T-cell (primary cell): ENCODE data around the gene MACROH2A2. TPM values are rescaled to one million over a fixed set of nuclear protein-coding genes. Genes with fewer than 3 reads are reported as not detected.
A peak's percentile ranks its signal among the peaks of the same experiment; 100 is the strongest.

Experiments
- ATAC-seq, 4 experiments: fragments of 200-7000 bp in 3 of 4; fragments of 150-1000 bp in 1 of 4; cut with Tn5 transposase; replicated peaks in 1 of 4; 1 replicate in 3 of 4; 2 replicates in 1 of 4; pipeline ENCODE4 v1.10.0; 2021; ENCODE audit warnings: moderate library complexity in 3 of 4, mild to moderate bottlenecking in 2 of 4, moderate number of reproducible peaks in 1 of 4
- CTCF ChIA-PET, 2 donors: fragments of 300-600 bp; sonication (Branson Sonifier 250); formaldehyde crosslinking; loops; one replicate each; lab custom pipeline; 2022; ENCODE audit warnings: antibody characterized with exemption in 2 of 2; lab: Charles Lee
- POLR2A ChIA-PET, 2 donors: fragments of 300-600 bp; sonication (Branson Sonifier 250); formaldehyde crosslinking; loops; one replicate each; lab custom pipeline; 2022; ENCODE audit warnings: antibody characterized with exemption in 2 of 2; lab: Charles Lee
- DNase-seq, 35 experiments: peaks; one replicate each; pipeline versions ENCODE4 v3.0.0 to v3.0.0-alpha.2; 2013 to 2023
- H3K27ac ChIP-seq: one replicate; pipeline ENCODE4 v1.5.1; 2013; ENCODE audit warnings: low read length
- H3K27me3 ChIP-seq, 2 experiments: replicated peaks in 1 of 2; 1 replicate in 1 of 2; 2 replicates in 1 of 2; pipeline versions ENCODE4 v1.6.1 to v1.7.0; 2013; ENCODE audit warnings: low read length in 1 of 2, mixed read lengths in 1 of 2; ENCODE audit not compliant: control insufficient read depth in 2 of 2, insufficient read depth in 2 of 2; ENCODE audit errors: extremely low read depth in 1 of 2
- H3K36me3 ChIP-seq, 2 donors: 1 replicate in 1 of 2; 2 replicates in 1 of 2; pipeline versions ENCODE4 v1.6.1 to v1.7.0; 2013; ENCODE audit warnings: low read length in 1 of 2; ENCODE audit not compliant: control insufficient read depth in 2 of 2, insufficient read depth in 1 of 2; ENCODE audit errors: extremely low read depth in 1 of 2
- H3K4me1 ChIP-seq, 2 experiments: 1 replicate in 1 of 2; 2 replicates in 1 of 2; pipeline versions ENCODE4 v1.6.1 to v1.7.0; 2013; ENCODE audit warnings: low read length in 2 of 2, mixed read lengths in 1 of 2; ENCODE audit not compliant: insufficient read depth in 2 of 2, control insufficient read depth in 1 of 2; ENCODE audit errors: extremely low read depth in 1 of 2
- H3K4me3 ChIP-seq, 2 donors: 1 replicate in 1 of 2; 2 replicates in 1 of 2; pipeline versions ENCODE4 v1.5.1 to v1.7.0; 2013; ENCODE audit warnings: mild to moderate bottlenecking in 2 of 2, low read length in 1 of 2, moderate library complexity in 1 of 2; ENCODE audit not compliant: control insufficient read depth in 1 of 2; ENCODE audit errors: extremely low read depth in 1 of 2
- H3K9me3 ChIP-seq: 2 replicates; pipeline ENCODE4 v1.7.0; 2013
- H3K27ac Mint-ChIP-seq, 2 donors: one replicate each; pipeline ENCODE4 v1.8.0; 2020 to 2021; ENCODE audit warnings: mild to moderate bottlenecking in 2 of 2, mixed read lengths in 2 of 2
- H3K27me3 Mint-ChIP-seq, 2 donors: one replicate each; pipeline ENCODE4 v1.8.0; 2021 to 2022; ENCODE audit warnings: mixed read lengths in 2 of 2
- H3K36me3 Mint-ChIP-seq: one replicate; pipeline ENCODE4 v1.8.0; 2021; ENCODE audit warnings: mixed read lengths
- H3K4me1 Mint-ChIP-seq, 3 donors: one replicate each; pipeline ENCODE4 v1.8.0; 2020 to 2022; ENCODE audit warnings: mixed read lengths in 3 of 3, mild to moderate bottlenecking in 1 of 3
- H3K4me3 Mint-ChIP-seq, 3 donors: one replicate each; pipeline ENCODE4 v1.8.0; 2020 to 2022; ENCODE audit warnings: mild to moderate bottlenecking in 3 of 3, mixed read lengths in 3 of 3, moderate library complexity in 3 of 3
- H3K9me3 Mint-ChIP-seq, 3 donors: one replicate each; pipeline ENCODE4 v1.8.0; 2020 to 2022; ENCODE audit warnings: mixed read lengths in 3 of 3
- WGBS: methylation state at CpG from one replicate; pipeline ENCODE4 v1.1.5; 2013; ENCODE audit warnings: missing lambda C conversion rate; ENCODE audit not compliant: insufficient coverage; 5-methylcytosine and 5-hydroxymethylcytosine counted together
- total RNA-seq, 35 experiments: library from RNA in 6 of 35; stranded (reverse) in 6 of 35; fragments of 120-200 nt in 1 of 35; gene quantifications; one replicate each; pipeline versions ENCODE4 v1.2.1 to v1.2.4 and lab custom pipeline; 2013 to 2026

Gene MACROH2A2
- total RNA-seq, 5 donors from 2014 or later (not counting 1 experiment from before 2014, with no cell fraction given): 3.1 to 4.7 (median 3.8) TPM

DNA sequence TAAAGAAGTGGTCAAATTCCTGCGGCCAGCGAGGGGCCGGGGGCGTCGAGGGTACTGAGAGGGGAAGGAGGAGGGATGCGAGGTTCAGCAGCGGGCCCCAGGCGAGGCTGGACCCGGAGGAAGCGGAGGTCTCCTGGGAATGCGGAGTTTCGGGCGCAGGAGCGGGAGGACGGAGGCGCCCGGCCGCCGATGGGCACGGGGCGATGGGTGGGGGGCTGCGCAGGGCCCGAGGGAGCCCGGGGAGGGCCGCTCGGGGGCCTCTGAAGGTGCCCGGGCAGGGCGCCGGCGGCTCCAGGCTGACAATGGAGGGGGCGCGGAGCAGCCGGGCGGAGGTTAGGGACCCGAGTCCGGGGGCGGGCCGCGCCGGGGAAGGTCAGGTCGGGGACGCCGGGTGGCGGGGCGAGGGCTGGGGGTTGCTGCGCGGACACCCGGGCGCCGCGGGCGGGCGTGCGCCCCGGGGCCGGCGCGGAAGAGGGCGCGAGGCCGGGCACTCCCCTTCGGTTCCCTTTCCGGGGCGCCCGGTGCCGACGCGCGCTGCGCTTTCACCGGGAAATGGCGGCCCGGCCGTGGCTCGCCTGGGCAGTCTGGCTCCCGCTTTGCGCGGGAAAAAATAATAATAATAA, 683 bp downstream of the MACROH2A2 start:
- ChIA-PET POLR2A (no interaction called here), CTCF (no interaction called here)
- Histone ChIP-seq H3K4me3 (peak overlapping the region; percentile 25 to 27), H3K4me1 (peaks cover 0 to 16% of the 10 kb centered on the region in 2 experiments), H3K9me3 (no peaks in the 10 kb centered on the region), H3K36me3 (no peaks in the 10 kb centered on the region), H3K27ac (no peak overlapping the region), H3K27me3 (peaks cover 8 to 21% of the 10 kb centered on the region in 2 experiments)
- ATAC-seq (peak in 1 of 4 experiments; percentile 27), DNase-seq (no peak)
- Mint-ChIP-seq H3K4me3 (peak overlapping the region; percentile 67 to 80 (median 70)), H3K27me3 (peaks cover 46 to 54% of the 10 kb centered on the region in 2 donors), H3K27ac (no peak overlapping the region), H3K9me3 (no peaks in the 10 kb centered on the region), H3K36me3 (no peaks in the 10 kb centered on the region), H3K4me1 (peaks cover 9 to 19% (median 9%) of the 10 kb centered on the region in 3 donors)
- WGBS: 1% methylated on average over 77 of the region's 78 CpGs

- Histone ChIP-seq H3K27me3 (peaks cover 6 to 21% of the 10 kb centered on the region in 2 experiments), H3K4me1 (peaks cover 0 to 16% of the 10 kb centered on the region in 2 experiments), H3K4me3 (peak overlapping the region in 1 of 2 donors; percentile 25), H3K27ac (no peak overlapping the region), H3K9me3 (no peaks in the 10 kb centered on the region), H3K36me3 (no peaks in the 10 kb centered on the region)
- H3K27me3 Mint-ChIP-seq: peaks cover 46 to 54% of the 10 kb centered on the region in 2 donors
- no peaks in the 10 kb centered on the region for H3K9me3 Mint-ChIP-seq
- ChIA-PET CTCF (no interaction called here), POLR2A (no interaction called here)
- WGBS: 17% methylated on average over 33 of the region's 33 CpGs
- H3K27ac Mint-ChIP-seq: no peak overlapping the region
- H3K4me3 Mint-ChIP-seq: peak overlapping the region in 1 of 3 donors; percentile 49
- no peak for ATAC-seq
- no peak for DNase-seq
- H3K4me1 Mint-ChIP-seq: peaks cover 9 to 19% (median 9%) of the 10 kb centered on the region in 3 donors
- no peaks in the 10 kb centered on the region for H3K36me3 Mint-ChIP-seq
Measured at GRCh38 chr10:70053841-70054288, 1.2 kb downstream of the MACROH2A2 start.

DNA sequence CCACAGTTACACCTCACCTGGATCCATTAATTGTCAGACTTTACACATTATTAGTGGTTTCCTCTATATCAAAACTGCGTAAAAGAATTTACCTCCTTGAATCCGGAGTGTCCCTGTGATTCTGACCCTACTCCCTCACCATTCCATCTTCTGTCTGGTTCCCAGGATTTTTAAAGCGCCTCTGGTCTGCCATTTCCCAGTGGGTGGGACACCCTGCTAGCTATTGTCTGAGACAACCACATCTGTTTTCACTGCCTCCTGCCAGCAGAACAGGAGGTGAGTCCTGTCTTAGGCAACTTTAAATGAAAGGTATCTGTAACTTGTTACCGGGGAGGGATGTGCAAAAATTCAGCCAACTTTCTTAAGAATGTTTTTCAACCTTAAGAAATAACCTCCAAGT, 2.3 kb downstream of the MACROH2A2 start:
- DNase-seq (no peak), ATAC-seq (no peak)
- peaks cover 9 to 19% (median 9%) of the 10 kb centered on the region in 3 donors for H3K4me1 Mint-ChIP-seq
- Histone ChIP-seq H3K4me1 (peaks cover 0 to 16% of the 10 kb centered on the region in 2 experiments), H3K4me3 (no peak overlapping the region), H3K9me3 (no peaks in the 10 kb centered on the region), H3K27ac (no peak overlapping the region), H3K27me3 (peaks cover 6 to 21% of the 10 kb centered on the region in 2 experiments), H3K36me3 (no peaks in the 10 kb centered on the region)
- H3K36me3 Mint-ChIP-seq: no peaks in the 10 kb centered on the region
- no peak overlapping the region for H3K27ac Mint-ChIP-seq
- H3K27me3 Mint-ChIP-seq: peaks cover 44 to 51% of the 10 kb centered on the region in 2 donors
- 100% methylated on average over 2 of the region's 4 CpGs for whole genome bisulfite sequencing
- peak overlapping the region; percentile 42 to 60 (median 49) for H3K4me3 Mint-ChIP-seq
- POLR2A ChIA-PET: no interaction called here
- CTCF ChIA-PET: no interaction called here
- no peaks in the 10 kb centered on the region for H3K9me3 Mint-ChIP-seq

GRCh38 chr10:70055550-70055949, 2.9 kb downstream of the MACROH2A2 start:
- ChIA-PET CTCF (no interaction called here), POLR2A (no interaction called here)
- H3K4me3 ChIP-seq: no peak overlapping the region
- H3K27me3 ChIP-seq: peaks cover 6 to 21% of the 10 kb centered on the region in 2 experiments
- no peaks in the 10 kb centered on the region for H3K9me3 Mint-ChIP-seq
- ATAC-seq (no peak), DNase-seq (no peak)
- no peaks in the 10 kb centered on the region for H3K36me3 Mint-ChIP-seq
- no peak overlapping the region for H3K27ac ChIP-seq
- H3K9me3 ChIP-seq: no peaks in the 10 kb centered on the region
- H3K4me1 ChIP-seq: peaks cover 0 to 16% of the 10 kb centered on the region in 2 experiments
- peaks cover 43 to 46% of the 10 kb centered on the region in 2 donors for H3K27me3 Mint-ChIP-seq
- H3K4me3 Mint-ChIP-seq: no peak overlapping the region
- H3K4me1 Mint-ChIP-seq: peaks cover 9 to 19% (median 9%) of the 10 kb centered on the region in 3 donors
- WGBS: no CpG with 5 or more reads among the region's 1 CpG
- H3K27ac Mint-ChIP-seq: no peak overlapping the region
- no peaks in the 10 kb centered on the region for H3K36me3 ChIP-seq

DNA sequence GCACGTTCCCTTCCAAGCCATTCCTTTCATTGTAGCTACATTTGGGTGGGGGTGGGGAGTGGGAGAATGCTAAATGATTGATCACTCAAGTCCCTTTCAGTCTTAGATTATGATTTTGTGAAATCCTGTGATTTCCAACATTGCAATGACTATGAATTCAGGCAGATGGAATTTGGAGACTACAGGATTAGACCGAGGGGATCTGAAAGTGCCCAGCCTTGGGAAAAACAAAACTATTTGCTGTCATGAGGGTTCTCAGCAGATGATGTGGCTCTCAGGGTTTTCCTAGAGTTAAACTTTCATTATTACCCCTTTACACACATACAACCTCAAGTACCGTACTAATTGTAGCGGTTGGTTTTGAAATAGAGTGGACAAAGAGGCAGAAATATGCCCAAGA, 4.7 kb downstream of the MACROH2A2 start:
- POLR2A ChIA-PET: no interaction called here
- Mint-ChIP-seq H3K4me3 (no peak overlapping the region), H3K9me3 (no peaks in the 10 kb centered on the region), H3K4me1 (peaks cover 4 to 10% (median 6%) of the 10 kb centered on the region in 3 donors), H3K27me3 (peaks cover 28 to 30% of the 10 kb centered on the region in 2 donors), H3K27ac (no peak overlapping the region), H3K36me3 (no peaks in the 10 kb centered on the region)
- Histone ChIP-seq H3K36me3 (no peaks in the 10 kb centered on the region), H3K9me3 (no peaks in the 10 kb centered on the region), H3K27ac (no peak overlapping the region), H3K4me3 (no peak overlapping the region), H3K27me3 (peaks cover 0 to 19% of the 10 kb centered on the region in 2 experiments), H3K4me1 (peaks cover 0 to 16% of the 10 kb centered on the region in 2 experiments)
- ATAC-seq: no peak
- no CpG with 5 or more reads among the region's 4 CpGs for WGBS
- CTCF ChIA-PET: interaction anchor here in 1 of 2 donors (0.6 kb wide), 1 partner anchor 479 kb away, joined by 4 read pairs; no protein-coding TSS in a partner anchor
- DNase-seq: no peak

- peaks cover 0 to 4% of the 10 kb centered on the region in 2 experiments for H3K27me3 ChIP-seq
- no peak overlapping the region for H3K4me3 ChIP-seq
- Mint-ChIP-seq H3K27me3 (peaks cover 6 to 9% of the 10 kb centered on the region in 2 donors), H3K36me3 (no peaks in the 10 kb centered on the region), H3K9me3 (no peaks in the 10 kb centered on the region), H3K4me1 (no peaks in the 10 kb centered on the region), H3K27ac (no peak overlapping the region), H3K4me3 (no peak overlapping the region)
- no peaks in the 10 kb centered on the region for H3K9me3 ChIP-seq
- no peak for ATAC-seq
- no CpG with 5 or more reads among the region's 2 CpGs for WGBS
- ChIA-PET CTCF (no interaction called here), POLR2A (no interaction called here)
- no peaks in the 10 kb centered on the region for H3K36me3 ChIP-seq
- H3K27ac ChIP-seq: no peak overlapping the region
- DNase-seq: no peak
- no peaks in the 10 kb centered on the region for H3K4me1 ChIP-seq
Measured at GRCh38 chr10:70060389-70060788, 7.7 kb downstream of the MACROH2A2 start.
